Measurements from ENCODE around the gene UNC119.

The UNC119 gene

DNA sequence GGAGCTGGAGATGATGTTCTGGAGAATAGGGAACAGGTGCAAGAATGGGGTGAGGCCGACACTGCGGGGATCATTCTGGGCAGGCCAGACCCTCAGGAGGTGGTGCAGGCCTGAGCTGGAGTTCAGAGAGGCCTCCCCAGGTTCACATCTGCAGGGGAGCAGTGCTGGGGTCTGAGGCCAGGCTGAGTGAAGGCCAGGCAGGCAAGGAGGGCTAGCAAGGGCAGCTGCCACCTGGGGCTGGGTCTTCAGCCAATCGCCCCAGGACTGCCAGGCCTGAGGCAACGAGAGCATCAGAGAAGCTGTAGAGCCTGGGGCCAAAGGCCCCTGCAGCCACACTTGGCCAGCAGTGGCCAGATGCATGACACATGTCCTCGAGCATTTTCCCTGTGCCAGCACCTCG, 31.7 kb downstream of the UNC119 start:
- DNase-seq, result no peak

DNA sequence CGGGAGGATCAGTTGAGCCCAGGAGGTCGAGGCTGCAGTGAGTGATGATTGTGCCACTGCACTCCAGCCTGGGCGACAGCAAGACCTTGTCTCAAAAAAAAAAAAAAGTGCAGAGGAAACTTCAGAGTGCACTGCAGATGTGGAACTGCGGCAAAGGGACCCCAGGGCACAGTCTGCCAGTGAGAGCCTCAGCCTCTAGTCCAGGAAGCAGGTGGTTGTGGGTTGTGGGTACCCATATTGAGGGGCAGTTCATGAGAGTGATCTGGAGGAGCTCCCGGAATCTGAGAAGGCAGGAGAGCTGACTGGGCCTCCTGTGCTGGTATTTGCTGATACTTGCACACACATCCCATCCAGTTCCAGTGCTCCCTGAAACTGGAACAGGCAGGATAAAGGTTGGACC, 33.2 kb downstream of the UNC119 start:
- no peak for DNase-seq

- no peak for DNase-seq
Observed at GRCh38 chr17:28518578-28518977, 33.8 kb downstream of the UNC119 start.

DNA sequence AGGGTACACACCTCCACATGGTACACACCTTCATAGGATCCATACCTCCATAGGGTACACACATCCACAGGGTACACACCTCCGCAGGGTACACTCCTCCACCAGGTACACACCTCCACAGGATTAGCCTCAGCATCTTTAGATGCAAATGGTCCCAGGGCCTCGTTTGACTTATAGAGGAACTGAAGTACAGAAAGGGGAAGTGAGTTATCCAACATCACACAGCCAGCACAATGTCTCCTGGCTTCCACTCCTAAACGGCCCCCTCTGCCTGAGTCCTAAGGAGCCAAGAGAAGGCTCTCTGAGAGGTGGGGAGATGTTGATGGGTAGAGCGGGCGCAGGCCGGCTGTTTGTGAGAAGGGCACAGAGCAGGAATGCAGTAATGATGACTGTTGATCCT, 34.3 kb downstream of the UNC119 start:
- peak; percentile 54 to 81 (median 68) for DNase-seq

- DNase-seq, result no peak
Observed at GRCh38 chr17:28515518-28515917, 36.9 kb downstream of the UNC119 start.

- no peak for DNase-seq
Observed at GRCh38 chr17:28514561-28515002, 37.8 kb downstream of the UNC119 start.

DNA sequence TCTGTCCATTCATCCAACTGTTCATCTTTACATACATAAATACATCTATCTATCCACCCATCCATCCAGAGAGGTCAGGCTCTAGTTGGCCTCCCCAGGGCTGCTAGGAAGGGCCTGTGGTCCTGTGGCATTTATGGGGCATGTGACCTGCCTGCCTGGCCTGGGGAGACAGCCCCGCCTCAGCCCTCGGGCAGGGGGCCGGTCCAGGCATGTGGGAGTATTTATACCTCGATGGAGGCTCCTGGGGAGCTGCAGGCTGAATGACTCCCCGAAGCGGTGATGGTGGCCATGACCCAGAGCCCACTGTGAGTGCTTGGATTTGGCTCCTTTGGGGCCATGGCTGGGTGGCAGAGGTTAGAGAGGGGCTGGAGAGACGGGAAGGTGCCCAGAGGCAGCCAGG, 38.9 kb downstream of the UNC119 start:
- DNase-seq, result no peak

DNA sequence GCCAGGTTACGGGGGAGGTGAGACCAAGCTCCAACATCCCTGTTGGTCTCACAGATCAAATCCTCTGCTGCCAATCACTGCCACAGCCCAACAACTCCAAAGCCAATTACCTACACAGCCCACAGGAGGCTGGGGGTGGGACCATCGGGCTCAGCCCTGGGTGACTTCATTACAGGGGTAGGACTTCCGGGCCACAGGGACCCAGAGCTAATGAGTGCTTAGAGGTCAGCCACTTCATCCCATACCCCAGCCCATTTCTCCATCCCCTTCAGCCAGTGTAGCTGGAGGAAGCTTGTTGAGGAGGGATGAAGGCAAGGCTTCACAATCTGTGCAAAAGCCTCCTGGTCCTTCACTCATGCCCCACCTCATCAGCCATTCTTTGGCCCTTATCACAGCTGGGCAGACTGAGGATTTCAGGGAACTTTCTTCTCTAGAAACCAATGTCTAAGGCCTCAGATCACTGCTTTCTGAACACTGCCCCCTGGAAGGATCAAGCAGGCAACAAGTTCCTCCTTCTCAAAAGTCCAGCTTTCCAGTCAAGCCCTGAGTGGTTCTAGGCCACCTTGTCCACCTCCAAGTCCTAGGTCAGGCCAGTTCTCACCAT, 40.5 kb downstream of the UNC119 start:
- DNase-seq, result peak in 3 of 4 experiments; percentile 20 to 55 (median 36)

GRCh38 chr17:28509789-28510188, 42.6 kb downstream of the UNC119 start:
- DNase-seq, result peak; percentile 80 to 92 (median 86)

DNA sequence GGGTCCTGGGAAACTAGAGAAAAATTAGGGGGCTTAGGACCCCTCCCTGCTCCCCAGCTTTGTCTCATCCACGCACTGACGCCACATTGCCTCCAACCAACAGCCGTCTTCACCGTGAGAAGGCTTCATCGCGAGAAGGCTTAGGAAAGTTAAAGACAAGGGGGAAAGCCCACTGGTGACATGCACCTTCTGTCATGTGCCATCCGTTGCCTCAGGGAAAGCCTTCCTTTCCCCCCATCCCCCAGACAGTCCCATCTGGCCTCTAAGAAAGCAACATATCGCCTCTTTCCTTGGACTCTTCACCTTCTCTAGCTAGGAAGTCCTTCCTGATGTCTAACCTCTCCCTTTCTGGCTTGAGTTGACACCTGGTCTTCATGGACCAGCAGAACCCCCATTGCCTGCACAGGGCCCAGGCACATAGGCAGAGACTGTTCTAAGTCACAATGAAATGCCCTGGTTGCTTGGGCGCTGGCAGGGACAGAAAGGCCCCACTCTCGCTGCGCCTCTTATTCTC, 44.2 kb downstream of the UNC119 start:
- no peak for DNase-seq

DNA sequence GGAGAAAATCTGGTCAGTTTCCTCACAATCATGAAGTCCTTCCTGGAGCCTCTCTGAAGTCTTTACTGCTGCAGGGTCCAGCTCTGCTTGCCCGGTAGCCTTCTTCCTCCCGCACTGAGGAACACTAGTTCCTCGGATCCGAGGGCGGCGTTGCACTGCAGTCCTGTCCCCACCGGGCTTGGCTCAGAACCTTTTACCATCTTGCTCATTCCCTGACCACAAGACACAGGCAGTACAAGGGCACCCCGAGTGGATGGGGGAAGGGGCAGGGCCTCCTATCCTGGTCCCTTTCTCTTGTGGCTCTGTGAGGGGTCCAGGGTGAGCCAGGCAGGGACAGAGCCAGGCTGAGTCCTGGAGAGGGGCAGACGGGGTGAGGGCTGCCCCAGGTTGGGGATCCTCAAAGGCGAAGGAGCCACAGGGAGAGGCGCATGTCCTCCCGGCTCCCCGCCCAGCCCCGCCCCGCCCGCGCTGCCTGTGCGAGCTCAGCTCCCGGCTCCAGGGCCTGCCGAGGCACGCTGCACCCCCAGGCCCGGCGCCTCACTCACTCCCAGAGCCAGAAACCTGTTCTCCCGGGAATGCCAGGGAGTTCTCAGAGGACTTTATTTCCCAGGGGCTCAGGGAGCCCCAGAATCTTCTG, 44.7 kb downstream of the UNC119 start:
- DNase-seq, result no peak

DNA sequence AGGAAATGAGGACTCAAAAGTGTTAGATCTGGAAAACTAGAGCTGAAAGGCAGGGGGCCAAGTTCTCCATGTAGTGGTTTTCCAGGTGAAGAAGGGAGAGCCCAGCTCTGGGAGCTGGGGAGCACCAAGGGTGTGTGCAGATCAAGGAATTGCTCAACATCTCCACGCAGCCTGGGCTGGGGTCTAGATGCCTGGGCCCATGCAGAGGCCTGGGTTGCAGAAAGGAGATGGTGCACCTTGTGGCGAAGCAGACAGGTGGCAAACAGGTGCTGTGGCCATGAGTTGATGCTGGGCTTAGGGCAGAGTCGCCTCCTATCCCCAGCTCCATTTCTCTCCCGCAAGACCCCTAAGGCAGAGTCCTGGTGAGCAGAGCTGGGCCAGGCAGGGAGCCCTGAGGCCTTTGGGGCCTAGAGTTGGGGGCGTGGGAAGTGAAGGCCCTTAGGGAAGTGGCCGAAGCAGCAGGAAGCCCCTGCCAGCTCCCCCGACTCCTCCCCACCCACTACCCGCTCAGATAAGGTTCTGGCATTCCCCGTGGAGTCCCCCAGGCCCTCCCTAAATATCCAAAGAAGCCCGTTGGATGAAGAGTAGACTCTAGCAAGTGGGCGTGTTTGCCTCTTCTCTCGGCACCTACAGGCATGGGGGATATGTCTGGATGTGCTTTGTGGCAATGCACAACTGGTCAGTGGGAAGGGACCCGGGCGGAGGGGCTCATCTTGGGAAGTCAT, 45.5 kb downstream of the UNC119 start:
- no peak for DNase-seq

DNA sequence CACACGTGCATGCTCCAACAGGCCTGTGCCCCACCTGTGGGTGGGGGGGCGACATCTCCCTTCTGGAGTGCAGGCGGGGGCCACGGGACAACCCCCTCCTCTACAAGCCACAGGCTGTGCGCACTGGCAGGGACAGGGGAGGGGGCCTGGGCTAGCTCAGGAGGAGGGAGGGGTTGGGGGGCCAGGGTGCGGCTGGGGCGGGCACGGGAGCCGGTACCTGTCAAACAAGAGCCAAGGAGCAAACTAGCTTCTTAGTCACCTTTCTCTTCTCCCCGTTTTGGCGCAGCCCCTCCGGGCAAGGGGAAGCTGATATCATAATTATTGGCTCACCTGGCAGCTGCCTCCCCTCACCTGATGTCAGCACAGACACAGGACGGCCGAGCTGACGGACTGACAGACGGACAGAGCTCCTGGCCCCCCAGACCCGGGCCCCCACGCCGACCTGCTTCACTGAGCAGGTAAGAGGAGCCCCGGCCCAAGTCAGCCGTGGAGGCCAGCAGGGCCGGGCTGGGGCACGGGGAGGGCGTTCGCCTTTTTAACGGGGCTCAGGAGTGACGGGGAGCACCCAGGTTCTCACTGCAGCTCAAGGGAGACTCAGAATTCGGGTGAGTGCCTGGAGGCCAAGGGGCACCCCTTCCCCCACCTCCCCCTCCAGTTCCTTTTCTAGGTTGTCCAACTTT, 46.3 kb downstream of the UNC119 start, which contains the start of gene FOXN1:
TSS of gene FOXN1 (plus strand) at position 363 of the 680 bp plus-strand sequence. CDS start 17,622 bp downstream, outside the sequence.
- no peak for DNase-seq

DNA sequence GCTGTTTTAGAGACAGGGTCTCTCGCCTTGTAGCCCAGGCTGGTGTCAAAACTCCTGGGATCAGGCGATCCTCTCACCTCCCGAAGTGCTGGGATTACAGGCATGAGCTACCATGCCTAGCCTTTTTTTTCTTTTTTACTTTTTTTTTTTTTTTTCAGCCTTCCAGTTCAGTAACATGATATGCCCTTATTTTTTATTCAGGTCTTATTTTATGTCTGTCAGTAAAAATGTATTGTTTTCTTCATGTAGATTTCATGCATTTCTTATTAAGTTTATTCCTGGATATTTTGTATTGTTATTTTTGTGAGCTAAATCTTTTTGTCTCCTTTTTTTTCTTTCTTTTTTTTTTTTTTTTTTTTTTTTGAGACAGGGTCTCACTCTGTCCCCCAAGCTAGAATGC, 49.0 kb downstream of the UNC119 start:
- DNase-seq, result no peak

GRCh38 chr17:28501421-28502284, 50.8 kb downstream of the UNC119 start:
- DNase-seq, result no peak

- DNase-seq, result peak in 3 of 4 experiments; percentile 15 to 49 (median 27)
Observed at GRCh38 chr17:28500712-28501379, 51.6 kb downstream of the UNC119 start.

- no peak for DNase-seq
Observed at GRCh38 chr17:28499684-28500357, 52.6 kb downstream of the UNC119 start.

GRCh38 chr17:28499364-28499664, 53.1 kb downstream of the UNC119 start:
- no peak for DNase-seq

- no peak for DNase-seq
Observed at GRCh38 chr17:28498652-28499363, 53.6 kb downstream of the UNC119 start.

GRCh38 chr17:28497931-28498330, 54.5 kb downstream of the UNC119 start:
- DNase-seq, result no peak
